Activated T-helper 1 cell treated with Interleukin-2 at 50 U/mL for 16 hours (primary cell): Measurements from ENCODE around the gene GOLGA8B.
"Not testable (repeated sequence)": the region's sequence is repeated elsewhere in the genome, so short reads cannot be mapped to it uniquely, and the experiment has no call there.

ENCODE experiments used
- DNase-seq: peaks from one replicate; pipeline ENCODE4 v3.0.0-alpha.2; 2020; ENCODE audit warnings: low read depth

GOLGA8B gene, protein sequence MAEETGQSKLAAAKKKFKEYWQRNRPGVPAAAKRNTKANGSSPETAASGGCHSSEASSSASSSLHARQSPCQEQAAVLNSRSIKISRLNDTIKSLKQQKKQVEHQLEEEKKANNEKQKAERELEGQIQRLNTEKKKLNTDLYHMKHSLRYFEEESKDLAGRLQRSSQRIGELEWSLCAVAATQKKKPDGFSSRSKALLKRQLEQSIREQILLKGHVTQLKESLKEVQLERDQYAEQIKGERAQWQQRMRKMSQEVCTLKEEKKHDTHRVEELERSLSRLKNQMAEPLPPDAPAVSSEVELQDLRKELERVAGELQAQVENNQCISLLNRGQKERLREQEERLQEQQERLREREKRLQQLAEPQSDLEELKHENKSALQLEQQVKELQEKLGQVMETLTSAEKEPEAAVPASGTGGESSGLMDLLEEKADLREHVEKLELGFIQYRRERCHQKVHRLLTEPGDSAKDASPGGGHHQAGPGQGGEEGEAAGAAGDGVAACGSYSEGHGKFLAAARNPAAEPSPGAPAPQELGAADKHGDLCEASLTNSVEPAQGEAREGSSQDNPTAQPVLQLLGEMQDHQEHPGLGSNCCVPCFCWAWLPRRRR

DNA sequence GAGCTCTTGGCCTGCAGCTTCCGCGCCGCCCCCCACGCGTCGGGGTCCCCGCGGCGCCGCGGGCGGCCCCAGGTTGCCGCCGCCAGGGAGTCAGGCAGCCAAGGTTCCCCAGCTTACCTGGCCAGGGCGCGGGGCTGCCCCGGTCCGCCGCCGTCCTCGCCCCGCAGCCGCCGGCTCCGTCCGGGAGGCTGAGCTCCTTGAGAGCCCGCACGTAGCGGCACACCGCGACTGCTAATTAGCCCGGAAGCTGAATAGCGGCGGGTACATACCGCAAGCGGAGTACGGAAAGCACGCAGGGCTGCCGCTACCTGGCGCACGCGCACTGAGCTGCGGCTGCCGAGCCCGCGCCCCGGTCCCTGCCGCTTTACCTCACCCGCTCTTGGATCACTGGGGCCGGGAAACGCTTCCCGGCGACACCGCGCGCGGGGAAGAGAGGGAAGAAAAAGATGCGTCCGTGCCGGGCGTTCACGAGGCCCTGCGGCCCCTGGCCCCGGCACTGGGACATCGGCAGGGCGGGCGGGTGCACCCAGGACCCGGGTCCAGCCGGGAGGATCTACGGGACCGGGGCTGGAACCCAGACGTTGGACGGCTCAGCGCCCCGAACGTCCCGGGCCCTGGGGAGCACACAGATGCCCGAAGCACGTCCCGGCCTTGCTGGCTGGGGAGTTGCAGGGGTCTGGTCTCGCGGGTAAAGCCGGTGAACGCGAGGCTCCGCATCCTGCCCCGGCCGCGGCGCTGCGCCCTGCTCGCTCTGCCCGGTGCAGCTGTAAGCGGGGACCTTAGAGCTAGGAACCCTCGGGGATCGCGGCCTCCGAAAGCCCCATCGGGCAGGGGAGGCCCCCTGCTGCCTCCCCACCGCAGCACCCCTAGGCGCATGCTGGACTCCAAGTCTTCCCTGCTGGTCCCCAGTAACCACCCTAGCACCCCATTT lies at the start of gene GOLGA8B:
Gene GOLGA8B, minus strand, starts transcription at position 253 of the 931 bp plus-strand sequence. CDS start 47,739 bp downstream, outside the sequence.
- DNase-seq: peak; percentile 72

DNA sequence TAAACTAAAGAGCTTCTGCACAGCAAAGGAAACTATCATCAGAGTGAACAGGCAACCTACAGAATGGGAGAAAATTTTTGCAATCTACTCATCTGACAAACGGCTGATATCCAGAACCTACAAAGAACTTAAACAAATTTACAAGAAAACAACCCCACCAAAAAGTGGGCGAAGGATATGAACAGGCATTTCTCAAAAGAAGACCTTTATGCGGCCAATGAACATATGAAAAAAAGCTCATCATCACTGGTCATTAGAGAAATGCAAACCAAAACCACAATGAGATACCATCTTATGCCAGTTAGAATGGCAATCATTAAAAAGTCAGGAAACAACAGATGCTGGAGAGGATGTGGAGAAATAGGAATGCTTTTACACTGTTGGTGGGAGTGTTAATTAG lies 49.7 kb upstream of the GOLGA8B start:
- not testable (repeated sequence) for DNase-seq

DNA sequence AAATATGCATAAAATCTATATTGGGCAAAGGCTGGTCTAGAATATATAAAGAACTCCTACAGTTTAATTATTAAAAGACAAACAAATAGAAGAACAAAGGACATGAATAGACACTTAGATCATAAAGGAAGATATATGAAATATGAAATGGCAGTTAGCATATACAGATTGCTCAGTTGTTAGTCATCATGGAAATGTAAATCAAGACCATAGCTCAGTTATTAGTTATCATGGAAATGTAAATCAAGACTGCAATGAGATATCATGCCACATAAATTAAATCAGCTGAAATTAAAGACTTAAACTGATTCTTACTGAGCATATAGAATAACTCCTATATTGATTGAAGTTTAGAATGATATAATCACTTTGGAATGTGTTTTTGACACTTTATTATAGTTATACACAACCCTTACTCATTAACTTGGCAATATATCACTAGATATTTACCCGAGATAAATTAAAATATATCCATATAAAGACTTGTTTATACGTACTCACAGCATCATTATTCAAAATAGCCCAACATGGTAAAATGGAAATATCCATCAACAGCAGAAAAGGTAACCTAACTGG lies 45.2 kb upstream of the GOLGA8B start:
- no peak for DNase-seq

DNA sequence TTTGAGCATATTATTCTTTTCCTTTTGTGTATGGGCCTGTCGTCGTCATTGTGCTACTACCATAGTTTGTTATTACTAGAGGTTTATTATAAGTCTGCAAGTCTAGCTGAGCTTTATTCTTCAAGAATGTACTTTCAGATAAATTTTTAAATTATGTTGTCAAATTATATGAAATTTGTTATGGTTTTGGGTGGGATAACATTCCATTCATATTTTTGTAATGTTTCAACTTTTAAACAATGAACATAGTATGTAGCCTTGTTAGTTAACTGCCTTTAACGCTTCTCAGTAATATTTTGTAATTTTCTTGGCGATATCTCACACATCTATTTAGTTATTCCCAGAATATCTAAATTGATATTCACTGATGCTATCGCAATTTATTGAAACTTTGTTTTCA lies 41.6 kb upstream of the GOLGA8B start:
- no peak for DNase-seq

DNA sequence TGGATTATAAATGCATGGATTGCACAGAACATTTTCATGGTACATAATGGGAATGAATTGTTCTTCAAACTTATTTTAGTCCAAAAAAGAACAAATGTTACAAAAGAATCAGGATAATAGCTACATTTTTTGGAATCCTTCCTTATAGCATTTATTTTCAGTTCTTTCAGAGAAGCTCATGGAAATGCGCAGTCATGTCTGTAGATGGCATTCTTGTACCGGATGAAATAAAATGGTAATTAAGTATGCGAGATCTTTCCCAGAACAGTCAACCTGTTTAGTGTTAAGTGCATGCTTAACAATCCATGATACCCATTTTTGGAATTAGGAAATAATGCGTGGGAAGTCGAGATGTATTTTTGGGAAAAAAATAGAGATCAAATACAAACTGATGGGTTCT lies 38.2 kb upstream of the GOLGA8B start:
- no peak for DNase-seq

DNA sequence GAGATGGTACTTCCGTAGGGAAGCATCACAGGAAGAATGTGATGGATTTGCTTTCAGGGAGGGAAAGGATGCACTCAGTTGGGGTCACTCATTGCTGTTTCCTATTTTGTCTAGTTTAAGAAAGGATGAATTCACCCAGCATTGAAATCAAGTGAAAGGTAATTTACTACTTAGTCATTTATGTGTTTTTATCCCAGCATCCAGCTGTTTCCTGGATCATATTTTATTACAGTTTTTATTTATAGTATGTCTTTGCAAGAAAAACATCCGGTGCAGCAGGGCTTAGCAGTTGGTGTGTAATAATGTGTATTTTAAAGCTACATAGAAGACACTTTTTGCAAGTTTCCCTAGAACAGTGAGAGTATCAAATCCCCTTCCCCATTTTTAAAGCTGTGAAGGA lies 37.4 kb upstream of the GOLGA8B start:
- no peak for DNase-seq

DNA sequence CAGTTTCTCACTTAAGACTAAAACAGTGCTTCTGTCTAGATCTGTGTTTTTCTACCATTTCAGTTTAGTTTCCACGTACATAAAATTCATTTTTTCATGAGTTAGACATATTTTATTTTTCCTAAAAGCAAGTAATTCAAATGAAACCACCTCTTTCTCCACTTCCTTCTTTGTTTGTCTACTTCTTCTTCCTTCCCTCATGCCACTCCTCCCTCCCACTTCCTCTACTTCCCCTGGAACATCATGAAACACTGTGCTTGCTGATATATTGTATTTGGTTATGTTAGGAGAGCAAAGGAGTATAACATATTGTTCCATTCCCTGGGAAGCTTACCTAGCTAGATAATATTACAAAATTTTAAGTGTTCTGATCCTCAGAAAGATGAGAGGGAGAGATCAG lies 36.7 kb upstream of the GOLGA8B start:
- no peak for DNase-seq

DNA sequence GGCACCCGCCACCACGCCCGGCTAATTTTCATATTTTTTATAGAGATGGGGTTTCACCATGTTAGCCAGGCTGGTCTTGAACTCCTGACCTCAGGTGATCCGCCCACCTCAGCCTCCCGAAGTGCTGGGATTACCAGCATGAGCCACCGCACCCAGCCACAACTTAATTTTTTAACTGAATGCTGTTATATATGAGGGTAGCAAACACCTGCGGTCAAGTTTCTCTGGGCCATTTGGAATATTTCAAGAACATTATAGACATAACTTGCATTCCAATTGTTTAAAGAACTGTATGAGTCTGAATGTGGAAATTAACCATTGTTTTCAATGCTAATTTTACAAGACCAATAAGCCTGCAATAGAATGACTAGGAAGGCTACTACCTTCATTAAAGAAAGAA lies 35.7 kb upstream of the GOLGA8B start:
- DNase-seq: no peak

DNA sequence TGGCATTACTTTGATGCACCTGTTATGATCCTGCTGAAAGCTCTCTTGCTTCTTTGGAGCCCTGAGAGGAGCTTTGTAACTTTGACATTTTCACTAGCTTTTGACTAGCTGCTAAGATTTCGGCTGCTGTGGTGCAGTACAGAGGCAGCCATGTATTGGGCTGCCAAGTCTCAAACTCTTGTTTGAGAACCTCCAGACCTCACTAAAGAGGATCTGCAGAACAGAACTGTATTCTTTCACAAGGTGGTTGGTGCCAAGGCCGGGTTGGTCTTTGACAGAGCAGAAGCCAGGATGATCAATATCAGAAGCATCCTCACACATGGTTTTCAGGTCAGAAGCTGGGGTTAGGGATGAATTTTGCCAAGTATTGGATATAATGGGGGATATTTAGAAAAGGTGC lies 34.6 kb upstream of the GOLGA8B start:
- DNase-seq: no peak

DNA sequence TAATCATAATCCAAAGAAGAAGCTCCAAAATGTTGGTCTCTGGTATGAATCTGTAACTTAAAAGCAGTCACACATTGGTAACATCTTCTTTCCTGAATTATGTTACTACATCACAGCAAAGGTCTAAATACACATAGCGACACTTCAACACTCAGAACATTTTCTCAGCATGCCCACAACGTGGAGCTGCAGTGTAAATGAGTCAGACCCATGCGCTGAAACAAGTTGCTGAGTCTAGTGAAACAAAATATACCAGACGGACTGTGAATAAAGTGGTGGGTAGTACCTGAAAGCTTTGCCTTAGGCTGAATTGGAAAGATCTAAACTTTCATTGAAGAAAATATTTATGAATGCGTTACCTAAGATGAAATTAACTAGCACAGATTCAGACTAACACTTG lies 33.2 kb upstream of the GOLGA8B start:
- no peak for DNase-seq

DNA sequence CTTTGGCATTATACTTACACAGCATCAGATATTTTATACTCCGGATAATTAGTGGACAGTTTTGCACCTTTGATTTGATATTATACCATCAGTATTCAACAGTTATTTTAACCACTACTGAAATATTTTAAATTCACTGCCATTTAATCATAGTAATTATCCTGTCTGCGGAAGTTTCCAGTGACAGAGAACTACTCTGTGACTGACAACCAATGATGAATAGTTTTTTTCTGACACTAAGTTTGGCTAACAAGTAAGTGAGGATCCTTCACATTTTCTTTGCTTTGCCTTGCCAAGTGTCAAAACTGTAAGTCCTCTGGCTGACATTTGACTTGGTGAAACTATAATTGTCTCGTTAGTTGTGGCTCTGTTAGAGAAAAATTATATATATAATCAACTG lies 30.5 kb upstream of the GOLGA8B start:
- no peak for DNase-seq

DNA sequence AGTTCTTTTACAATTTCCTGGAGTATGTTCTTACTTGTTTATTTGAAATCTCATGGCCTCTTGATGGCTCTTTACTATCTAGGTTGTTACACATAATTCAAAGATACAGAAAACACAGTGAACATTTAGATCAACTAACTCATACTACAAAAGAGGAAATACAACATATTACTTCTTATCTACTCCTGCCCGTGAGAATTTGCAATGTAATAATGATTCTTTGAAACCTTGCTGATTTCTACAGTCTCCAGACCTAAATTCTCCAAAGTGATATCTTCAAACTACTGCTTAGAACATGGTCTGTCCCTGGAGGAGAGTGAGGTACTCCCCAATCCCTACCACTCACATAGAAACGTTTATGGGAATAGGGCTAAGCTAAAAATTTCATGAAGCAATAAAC lies 29.9 kb upstream of the GOLGA8B start:
- no peak for DNase-seq

DNA sequence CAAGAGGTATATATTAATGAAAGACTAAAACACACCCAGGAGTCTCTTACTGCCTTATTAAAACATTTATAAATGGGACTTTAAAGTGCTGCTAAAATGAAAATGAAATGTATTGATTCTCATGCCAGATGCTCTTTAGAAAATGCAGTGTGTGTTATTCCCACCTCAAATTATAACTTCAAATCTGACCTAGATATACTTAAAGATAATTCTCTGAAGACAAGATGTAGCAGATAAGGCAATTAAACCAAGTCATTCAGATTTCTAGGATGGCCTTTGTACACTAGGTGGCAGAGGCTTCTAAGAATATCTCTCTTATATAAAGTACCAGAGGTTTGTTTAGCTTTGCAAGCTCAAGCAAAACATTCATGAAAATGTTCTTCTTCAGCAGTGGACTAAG lies 26.9 kb upstream of the GOLGA8B start:
- no peak for DNase-seq

DNA sequence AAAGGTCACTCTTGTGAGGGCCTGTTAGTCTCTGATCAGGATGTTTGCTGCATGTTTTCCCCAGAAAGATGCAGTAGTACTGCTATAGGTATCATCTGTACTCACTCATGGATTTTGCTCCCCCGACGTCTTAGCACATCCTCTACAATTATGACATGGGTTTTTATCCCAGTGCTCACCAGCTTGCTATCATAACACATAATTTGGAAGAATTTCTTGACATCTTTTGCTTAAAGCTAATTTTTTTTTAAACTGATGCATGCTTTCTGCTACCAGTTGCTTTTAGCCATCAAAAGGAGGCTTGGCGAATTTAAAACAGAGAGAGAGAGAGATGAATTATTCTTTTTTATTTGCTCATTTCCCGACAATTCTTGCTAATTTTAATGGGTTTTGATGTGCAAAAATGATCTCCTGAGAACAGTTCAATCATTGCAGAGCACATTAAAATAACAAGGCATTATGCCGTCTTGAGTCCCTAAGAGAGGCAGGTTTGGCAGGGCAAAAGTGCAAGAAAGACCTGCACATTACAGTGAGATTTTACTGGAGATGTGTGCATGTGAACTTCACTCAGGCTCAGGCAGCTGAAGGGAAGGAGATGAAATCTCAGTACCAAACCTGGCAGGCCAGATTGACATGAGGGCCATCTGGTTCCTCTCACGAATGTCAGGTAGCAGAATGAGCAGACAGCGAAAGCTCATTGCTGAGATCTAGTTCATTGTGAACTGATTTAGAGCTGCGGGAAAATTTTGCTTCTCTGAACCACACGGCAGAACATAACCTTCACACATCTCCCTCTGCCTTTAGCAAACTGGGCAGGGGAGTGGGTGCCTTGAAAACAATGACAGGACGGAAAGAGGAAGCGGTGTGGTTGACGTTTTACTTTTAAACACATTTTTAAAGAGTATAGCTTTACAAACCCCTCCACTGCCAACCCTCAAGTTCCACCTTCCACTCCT lies 25.9 kb upstream of the GOLGA8B start:
- DNase-seq: no peak

DNA sequence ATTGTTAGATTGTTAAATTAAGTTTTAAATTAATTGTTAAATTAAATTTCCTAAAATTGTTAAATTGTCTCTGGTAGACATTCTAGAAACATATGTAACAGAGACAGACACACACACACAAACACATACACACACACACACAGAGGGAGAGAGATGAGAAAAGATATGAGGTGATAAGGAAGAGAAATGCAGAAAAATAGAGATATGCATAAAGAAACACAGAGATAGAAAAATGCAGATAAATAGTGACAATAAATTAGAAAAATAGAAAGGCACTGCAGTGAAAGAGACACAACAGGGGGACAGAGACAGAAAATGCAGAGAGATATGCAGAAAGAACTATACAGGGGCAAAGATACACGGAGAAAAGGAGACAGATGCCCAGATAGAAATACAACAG lies 25.1 kb upstream of the GOLGA8B start:
- no peak for DNase-seq

DNA sequence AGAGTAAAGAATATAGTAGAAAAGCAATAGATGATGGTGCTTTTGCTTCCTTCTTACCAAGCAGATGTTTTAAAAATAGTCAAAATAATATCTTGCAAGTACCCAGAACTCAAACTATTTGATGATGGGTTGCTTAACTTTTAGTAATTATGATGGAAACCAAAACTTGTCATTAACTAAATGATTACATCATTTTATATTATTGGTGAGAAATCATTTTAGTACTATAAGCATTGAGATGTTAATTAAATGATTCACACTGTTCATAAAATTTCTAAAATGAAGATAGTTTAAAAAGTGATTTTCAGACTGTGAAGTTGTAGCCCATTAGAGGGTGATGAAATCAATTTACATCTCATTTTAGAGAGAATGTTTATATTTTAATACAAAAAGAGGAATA lies 24.4 kb upstream of the GOLGA8B start:
- DNase-seq: no peak

DNA sequence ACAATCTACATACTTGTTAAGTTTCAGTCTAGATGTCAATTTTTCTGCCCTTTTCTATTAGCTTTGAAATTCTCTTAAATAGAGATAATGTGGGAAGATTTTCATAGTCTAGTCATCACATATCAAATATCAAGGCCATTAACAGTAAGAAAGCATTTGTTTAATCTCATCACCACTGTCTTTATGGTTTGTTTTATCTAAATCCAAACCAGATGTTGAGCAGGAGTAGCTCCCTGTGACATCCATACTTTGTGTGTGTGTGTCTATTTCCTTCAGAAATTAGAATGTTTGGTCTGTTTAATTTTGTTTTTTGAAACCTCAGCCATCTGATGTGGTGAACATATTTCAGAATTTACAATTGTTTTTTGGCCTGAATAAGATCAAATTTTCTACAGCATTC lies 23.1 kb upstream of the GOLGA8B start:
- DNase-seq: no peak

DNA sequence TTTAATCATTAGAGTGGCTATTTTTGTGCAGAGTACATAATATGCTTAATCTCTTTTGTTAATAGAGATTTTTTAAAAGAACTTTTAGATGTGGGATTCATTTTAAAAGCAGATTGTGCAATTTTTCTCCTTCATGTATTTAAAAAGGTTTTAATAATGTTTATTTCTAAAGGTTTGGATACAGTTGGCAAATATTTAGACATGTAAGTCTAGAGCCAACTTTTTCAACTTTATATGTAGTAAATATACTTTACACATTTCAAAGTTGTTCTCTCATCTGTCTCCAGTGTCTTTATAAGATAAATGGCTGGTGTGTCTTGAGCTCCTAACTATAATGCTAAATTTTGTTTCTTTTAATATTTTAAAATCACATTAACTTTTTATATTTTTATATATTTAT lies 22.7 kb upstream of the GOLGA8B start:
- no peak for DNase-seq

DNA sequence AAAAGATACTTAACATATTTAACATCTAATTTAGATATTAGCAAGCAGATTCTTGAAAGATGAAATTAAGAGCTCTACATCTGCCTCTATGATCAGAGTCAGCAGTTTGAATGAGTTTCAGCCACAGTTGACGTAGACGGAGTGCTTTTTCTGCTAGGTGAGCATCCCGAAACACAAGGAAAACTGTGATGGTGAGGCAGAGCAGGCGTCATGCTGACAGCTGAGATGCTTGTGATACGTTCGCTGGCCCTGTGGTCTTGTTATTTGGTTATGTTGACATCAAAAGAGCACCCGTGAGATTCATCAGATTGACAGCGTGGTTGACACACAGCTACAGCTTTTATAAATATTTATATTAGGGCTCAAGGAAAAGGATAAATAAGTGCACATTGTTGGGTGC lies 19.6 kb upstream of the GOLGA8B start:
- DNase-seq: no peak

DNA sequence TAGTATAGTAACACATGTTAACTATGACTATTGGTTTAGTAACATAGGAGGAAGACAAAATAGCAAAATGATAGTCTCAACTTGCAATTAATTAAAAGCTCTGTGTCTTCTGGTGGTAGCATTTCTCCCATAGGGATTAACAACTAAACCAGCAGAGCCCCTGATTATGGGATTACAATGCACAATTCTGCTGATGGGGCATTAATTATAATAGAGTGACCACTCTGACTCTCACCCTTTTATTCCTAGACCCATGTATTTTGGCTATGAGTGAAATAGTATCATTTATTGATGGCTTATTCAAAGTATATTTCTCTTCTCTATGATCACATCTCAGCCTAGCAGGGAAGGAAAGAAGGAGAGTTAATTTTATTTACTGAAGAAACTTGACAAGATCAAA lies 17.5 kb upstream of the GOLGA8B start:
- no peak for DNase-seq
